GM12891 (cell line): Measurements from ENCODE around the gene WDR1.
A peak's percentile ranks its signal among the peaks of the same experiment; 100 is the strongest.

Experiments
- PAX5 ChIP-seq: IDR thresholded peaks from 2 replicates; pipeline ENCODE4 v1.6.1; 2011; ENCODE audit warnings: low read length, moderate library complexity, mild to moderate bottlenecking; ENCODE audit not compliant: insufficient read depth, severe bottlenecking
- POLR2A ChIP-seq: IDR thresholded peaks from 2 replicates; pipeline ENCODE4 v1.6.1; 2011; ENCODE audit warnings: low read depth, low read length, control low read depth
- POLR2AphosphoS5 ChIP-seq: IDR thresholded peaks from 2 replicates; pipeline ENCODE4 v1.6.1; 2011; ENCODE audit warnings: low read depth, low read length, control low read depth

- TF ChIP-seq POLR2A (0 out of 2 replicates have a peak, but pooled peaks have one; percentile 35), POLR2AphosphoS5 (no peak), PAX5 (no peak)
Observed at GRCh38 chr4:10093801-10094552, 22.6 kb downstream of the WDR1 start.
